ENCODE measurements around the gene KCNQ5.

- TF ChIP-seq CTCF (conservative IDR thresholded peaks at IDR 0.05; ENCODE audit: low read depth, low read length): no peak
- TF ChIP-seq EZH2 (IDR thresholded peaks at IDR 0.05; ENCODE audit: borderline replicate concordance, low read depth, low read length, poor library complexity, severe bottlenecking): no peak
Measured at GRCh38 chr6:73139681-73140383, 518.0 kb downstream of the KCNQ5 start.
